Measurements from ENCODE around the gene NOL9.

- TF ChIP-seq CTCF (conservative IDR thresholded peaks at IDR 0.05) (no peak), ZFX (IDR thresholded peaks at IDR 0.05) (no peak)
Measured at GRCh38 chr1:6494627-6495026, 59.7 kb downstream of the NOL9 start.
